Stimulated activated naive CD4-positive, alpha-beta T cell (primary cell): ENCODE results near the gene ARHGAP9.
"Not testable (repeated sequence)": the region's sequence is repeated elsewhere in the genome, so short reads cannot be mapped to it uniquely, and the experiment has no call there.

ENCODE experiments used
- DNase-seq, 6 experiments: peaks; one replicate each; lab custom pipeline; 2025; lab: John Stamatoyannopoulos, UW

The ARHGAP9 gene

DNA sequence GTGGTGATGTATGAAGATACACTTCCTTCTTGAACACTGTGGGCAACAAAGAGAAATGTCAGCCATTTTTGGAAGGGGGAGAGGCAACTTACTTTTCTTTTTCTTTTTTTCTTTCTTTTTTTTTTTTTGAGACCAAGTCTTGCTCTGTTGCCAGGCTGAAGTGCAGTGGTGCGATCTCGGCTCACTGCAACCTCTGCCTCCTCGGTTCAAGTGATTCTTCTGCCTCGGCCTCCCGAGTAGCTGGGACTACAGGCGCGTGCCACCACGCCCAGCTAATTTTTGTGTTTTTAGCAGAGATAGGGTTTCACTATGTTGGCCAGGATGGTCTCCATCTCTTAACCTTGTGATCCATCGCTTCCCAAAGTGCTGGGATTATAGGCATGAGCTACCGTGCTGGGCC, 38.1 kb upstream of the ARHGAP9 start:
- DNase-seq: not testable (repeated sequence)

GRCh38 chr12:57517187-57517586, 37.5 kb upstream of the ARHGAP9 start:
- no peak for DNase-seq

DNA sequence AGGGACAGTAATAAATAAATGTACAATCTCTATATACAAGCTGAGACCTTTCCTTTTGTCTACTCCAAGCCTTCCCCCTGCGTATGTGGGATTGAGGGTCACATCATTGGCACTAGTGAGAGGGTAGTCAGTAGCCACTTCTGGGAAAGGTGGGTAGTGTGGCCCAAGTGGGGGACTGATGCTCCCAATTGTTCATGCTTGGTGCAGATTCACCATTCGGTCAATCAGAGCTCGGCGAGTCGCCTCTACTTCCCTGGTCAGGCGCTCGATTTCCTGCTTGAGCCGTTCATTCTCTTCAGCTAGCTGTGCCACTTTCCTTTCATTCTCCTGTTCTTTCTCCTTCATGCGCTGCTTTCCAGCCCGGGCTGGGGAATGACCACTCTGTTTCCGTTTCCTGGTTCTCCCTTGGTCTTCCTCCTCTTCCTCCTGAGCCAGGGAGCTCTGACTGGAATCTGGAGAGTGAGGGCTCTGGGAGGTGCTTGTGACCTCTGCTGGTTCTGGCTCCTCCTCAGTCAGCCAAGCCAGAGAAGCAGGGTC, 37.0 kb upstream of the ARHGAP9 start:
- no peak for DNase-seq

- no peak for DNase-seq
Measured at GRCh38 chr12:57515934-57516541, 36.4 kb upstream of the ARHGAP9 start.

- DNase-seq: no peak
Measured at GRCh38 chr12:57515408-57515933, 35.8 kb upstream of the ARHGAP9 start.

- DNase-seq: no peak
Measured at GRCh38 chr12:57514720-57515407, 35.2 kb upstream of the ARHGAP9 start.

GRCh38 chr12:57514246-57514645, 34.6 kb upstream of the ARHGAP9 start:
- DNase-seq: not testable (repeated sequence)

DNA sequence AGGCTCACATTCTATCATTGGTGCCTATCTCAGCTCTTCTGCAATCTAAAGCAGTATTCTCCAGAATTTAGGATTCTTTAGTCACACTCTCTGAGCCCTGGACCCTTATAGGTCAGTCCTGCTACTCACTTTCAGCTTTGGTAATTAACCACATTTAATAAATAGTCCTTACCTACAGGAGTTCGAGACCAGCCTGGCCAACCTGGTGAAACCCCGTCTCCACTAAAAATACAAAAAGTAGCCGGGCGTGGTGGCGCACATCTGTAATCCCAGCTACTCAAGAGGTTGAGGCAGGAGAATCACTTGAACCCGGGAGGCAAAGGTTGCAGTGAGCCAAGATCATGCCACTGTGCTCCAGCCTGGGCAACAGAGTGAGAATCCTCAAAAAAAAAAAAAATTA, 34.0 kb upstream of the ARHGAP9 start:
- not testable (repeated sequence) for DNase-seq

- DNase-seq: no peak
Measured at GRCh38 chr12:57513266-57513665, 33.6 kb upstream of the ARHGAP9 start.

- DNase-seq: no peak
Measured at GRCh38 chr12:57512665-57513064, 33.0 kb upstream of the ARHGAP9 start.

- DNase-seq: no peak
Measured at GRCh38 chr12:57511588-57512325, 32.1 kb upstream of the ARHGAP9 start.

DNA sequence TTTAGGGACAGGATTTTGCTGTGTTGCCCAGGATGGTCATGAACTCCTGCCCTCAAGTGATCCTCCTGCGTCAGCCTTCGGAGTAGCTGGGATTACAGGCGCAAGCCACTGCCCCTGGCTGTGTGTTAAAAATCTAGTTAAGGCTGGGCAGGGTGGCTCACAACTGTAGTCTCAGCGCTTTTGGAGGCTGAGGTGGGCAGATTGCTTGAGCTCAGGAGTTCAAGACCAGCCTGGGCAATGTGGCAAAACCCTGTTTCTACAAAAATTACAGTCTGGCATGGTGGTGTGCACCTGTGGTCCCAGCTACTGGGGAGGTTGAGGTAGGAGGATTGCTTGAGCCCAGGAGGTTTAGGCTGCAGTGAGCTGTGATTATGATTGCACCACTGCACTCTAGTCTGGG, 31.5 kb upstream of the ARHGAP9 start:
- no peak for DNase-seq

DNA sequence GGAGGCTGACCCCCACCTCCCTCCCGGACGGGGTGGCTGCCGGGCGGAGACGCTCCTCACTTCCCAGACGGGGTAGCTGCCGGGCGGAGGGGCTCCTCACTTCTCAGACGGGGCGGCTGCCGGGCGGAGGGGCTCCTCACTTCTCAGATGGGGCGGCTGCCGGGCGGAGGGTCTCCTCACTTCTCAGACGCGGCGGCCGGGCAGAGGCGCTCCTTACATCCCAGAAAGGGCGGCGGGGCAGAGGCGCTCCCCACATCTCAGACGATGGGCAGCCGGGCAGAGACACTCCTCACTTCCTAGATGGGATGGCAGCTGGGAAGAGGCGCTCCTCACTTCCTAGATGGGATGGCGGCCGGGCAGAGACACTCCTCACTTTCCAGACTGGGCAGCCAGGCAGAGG, 28.1 kb upstream of the ARHGAP9 start:
- not testable (repeated sequence) for DNase-seq

GRCh38 chr12:57506541-57506940, 26.9 kb upstream of the ARHGAP9 start:
- not testable (repeated sequence) for DNase-seq

GRCh38 chr12:57502311-57502969, 22.8 kb upstream of the ARHGAP9 start:
- DNase-seq: not testable (repeated sequence)

GRCh38 chr12:57500213-57500612, 20.5 kb upstream of the ARHGAP9 start:
- DNase-seq: no peak

DNA sequence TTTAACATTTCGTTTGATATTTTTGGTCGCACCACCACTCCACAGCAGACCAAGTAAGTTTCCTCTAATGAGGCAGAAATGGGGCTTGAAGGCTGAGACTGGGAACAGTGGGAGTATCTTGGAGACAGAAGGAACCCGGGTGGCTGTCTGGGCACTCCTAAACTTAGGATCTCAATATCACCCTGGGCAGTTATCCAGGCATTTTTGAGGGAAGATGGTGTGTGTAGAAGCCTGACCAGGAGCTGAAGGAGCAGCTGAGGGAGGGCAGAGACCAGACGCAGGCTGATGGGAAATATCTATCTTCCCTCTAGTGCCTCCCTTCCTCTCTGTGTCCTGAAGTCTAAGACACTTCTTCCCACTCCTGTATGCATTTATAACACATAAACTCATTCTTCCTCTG, 18.9 kb upstream of the ARHGAP9 start:
- DNase-seq: no peak

- DNase-seq: no peak
Measured at GRCh38 chr12:57498132-57498502, 18.5 kb upstream of the ARHGAP9 start.

GRCh38 chr12:57497223-57498131, 17.8 kb upstream of the ARHGAP9 start:
- no peak for DNase-seq

GRCh38 chr12:57496822-57497221, 17.2 kb upstream of the ARHGAP9 start:
- no peak for DNase-seq
